Epithelial cell of proximal tubule (primary cell): ENCODE results near the gene DUSP23. TPM values are rescaled to one million over a fixed set of nuclear protein-coding genes. Genes with fewer than 3 reads are reported as not detected.

Experiments
- DNase-seq: peaks from one replicate; pipeline ENCODE4 v3.0.0-alpha.2; 2011; ENCODE audit warnings: low read depth
- H3K4me3 ChIP-seq: 2 replicates; pipeline ENCODE4 v1.5.1; 2011; ENCODE audit warnings: low read depth, mild to moderate bottlenecking, low read length
- total RNA-seq: library from RNA; depleted of rRNA; stranded (reverse); fragments of >200 nt; gene quantifications from 2 replicates; pipeline ENCODE4 v1.2.3, GENCODE V29; 2015
- TF ChIP-seq, protein P1 (sequence below): conservative IDR thresholded peaks from 2 replicates; pipeline ENCODE4 v1.5.1; 2012; ENCODE audit warnings: low read depth, mild to moderate bottlenecking, low read length

The DUSP23 gene
- total RNA-seq, 1 donor from 2014 or later, result 83.5 TPM

GRCh38 chr1:159783724-159784123, 3.0 kb downstream of the DUSP23 start:
- H3K4me3 ChIP-seq, result no peak overlapping the region
- DNase-seq, result no peak
- TF ChIP-seq, protein P1, sequence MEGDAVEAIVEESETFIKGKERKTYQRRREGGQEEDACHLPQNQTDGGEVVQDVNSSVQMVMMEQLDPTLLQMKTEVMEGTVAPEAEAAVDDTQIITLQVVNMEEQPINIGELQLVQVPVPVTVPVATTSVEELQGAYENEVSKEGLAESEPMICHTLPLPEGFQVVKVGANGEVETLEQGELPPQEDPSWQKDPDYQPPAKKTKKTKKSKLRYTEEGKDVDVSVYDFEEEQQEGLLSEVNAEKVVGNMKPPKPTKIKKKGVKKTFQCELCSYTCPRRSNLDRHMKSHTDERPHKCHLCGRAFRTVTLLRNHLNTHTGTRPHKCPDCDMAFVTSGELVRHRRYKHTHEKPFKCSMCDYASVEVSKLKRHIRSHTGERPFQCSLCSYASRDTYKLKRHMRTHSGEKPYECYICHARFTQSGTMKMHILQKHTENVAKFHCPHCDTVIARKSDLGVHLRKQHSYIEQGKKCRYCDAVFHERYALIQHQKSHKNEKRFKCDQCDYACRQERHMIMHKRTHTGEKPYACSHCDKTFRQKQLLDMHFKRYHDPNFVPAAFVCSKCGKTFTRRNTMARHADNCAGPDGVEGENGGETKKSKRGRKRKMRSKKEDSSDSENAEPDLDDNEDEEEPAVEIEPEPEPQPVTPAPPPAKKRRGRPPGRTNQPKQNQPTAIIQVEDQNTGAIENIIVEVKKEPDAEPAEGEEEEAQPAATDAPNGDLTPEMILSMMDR, result no peak

GRCh38 chr1:159786465-159786864, 5.7 kb downstream of the DUSP23 start:
- DNase-seq, result no peak
- TF ChIP-seq, protein P1, result no peak
- no peak overlapping the region for H3K4me3 ChIP-seq

DNA sequence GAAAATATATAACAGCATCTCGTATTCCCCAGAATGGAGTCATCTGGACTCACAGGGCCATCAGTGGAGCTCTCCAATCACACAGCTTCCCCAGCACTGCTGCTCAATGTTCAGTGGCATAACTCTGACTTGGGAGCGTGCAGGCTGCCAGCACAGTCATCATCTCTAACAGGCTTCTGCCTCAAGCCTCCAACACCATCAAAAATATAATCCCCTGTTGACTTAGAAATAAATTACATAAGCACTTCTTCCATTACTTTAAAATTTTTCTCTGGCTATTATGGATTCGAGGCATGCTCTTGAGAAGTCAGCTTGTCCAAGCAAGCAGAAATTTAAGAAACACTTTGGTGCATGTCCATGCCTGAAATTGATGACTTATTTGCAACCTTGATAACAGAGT, 6.2 kb downstream of the DUSP23 start:
- H3K4me3 ChIP-seq, result no peak overlapping the region
- DNase-seq, result no peak
- TF ChIP-seq, protein P1, result no peak

DNA sequence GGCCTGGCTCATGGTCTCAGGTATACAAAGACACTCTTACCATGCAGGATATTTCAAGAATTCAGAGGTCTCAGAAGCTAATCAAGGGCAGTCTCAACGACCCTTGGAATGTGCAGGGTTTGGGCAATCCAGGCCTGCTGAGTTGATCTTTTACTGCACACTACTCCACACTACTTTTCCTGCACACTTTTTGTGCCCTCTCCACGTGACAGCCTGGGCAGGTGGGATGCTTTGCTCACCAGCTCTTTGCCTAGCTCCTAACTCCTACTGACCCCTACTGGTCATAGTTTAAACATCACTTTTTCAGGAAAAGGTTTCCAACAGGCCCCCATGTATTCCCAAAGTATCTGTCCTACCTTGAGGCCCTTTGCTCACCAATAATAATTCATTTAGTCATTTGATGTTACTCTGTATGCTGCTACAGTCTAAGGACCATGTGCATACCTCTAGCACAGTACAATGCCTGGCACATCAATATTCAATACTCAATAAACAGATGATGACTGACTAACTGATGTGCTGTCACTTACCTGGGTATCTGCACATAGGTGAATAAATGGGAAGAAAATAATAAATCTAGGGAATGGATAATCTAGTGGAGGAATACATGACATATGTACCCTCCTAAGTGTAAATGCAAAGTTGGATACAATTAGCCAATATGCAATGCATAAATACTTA, 9.6 kb downstream of the DUSP23 start:
- no peak for DNase-seq
- TF ChIP-seq, protein P1, result peak; percentile 75
- no peak overlapping the region for H3K4me3 ChIP-seq

DNA sequence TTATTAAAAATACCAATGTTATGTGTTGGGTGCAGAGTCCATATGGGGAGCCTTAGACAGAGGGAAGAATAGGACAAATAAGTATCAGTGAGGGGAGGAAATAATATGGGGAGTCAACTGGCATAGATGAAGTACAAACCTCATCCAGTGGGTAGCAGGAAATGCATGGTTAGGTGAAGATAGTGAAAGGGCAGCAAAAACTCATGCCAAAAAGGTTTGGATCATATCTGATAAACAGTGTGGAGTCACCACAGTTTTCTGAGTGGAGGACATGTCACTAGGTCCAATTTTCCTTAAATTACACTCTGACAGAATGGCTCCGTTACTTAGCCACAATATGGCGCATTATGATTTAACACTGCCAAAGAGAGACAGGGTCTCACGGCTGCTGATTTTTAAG, 10.3 kb downstream of the DUSP23 start:
- H3K4me3 ChIP-seq, result no peak overlapping the region
- TF ChIP-seq, protein P1, result no peak
- DNase-seq, result no peak

GRCh38 chr1:159791461-159791860, 10.7 kb downstream of the DUSP23 start:
- no peak for DNase-seq
- H3K4me3 ChIP-seq, result no peak overlapping the region
- TF ChIP-seq, protein P1, result no peak

GRCh38 chr1:159795534-159795933, 14.8 kb downstream of the DUSP23 start:
- no peak for DNase-seq
- TF ChIP-seq, protein P1, result no peak
- H3K4me3 ChIP-seq, result no peak overlapping the region
